K562 (cell line): ENCODE results near the gene OR3A3.

Source experiments
- GATAD2B ChIP-seq: fragments of 450-650 bp; IDR thresholded peaks from 2 replicates; pipeline ENCODE4 v1.6.1; 2017; ENCODE audit warnings: mild to moderate bottlenecking, borderline replicate concordance
- RBFOX2 ChIP-seq: fragments of 200-400 bp; formaldehyde crosslinking; IDR thresholded peaks from 2 replicates; pipeline ENCODE4 v1.6.1; 2017; ENCODE audit warnings: low read depth, mild to moderate bottlenecking, low read length, moderate library complexity
- SMC3 ChIP-seq: conservative IDR thresholded peaks from 2 replicates; pipeline ENCODE4 v1.6.1; 2011; ENCODE audit warnings: low read depth, low read length, improper control_type of control experiment; ENCODE audit not compliant: insufficient read depth
- SUPT5H ChIP-seq: fragments of 450-650 bp; IDR thresholded peaks from 2 replicates; pipeline ENCODE4 v1.6.1; 2016
- U2AF2 ChIP-seq: fragments of 200-400 bp; formaldehyde crosslinking; optimal IDR thresholded peaks from 2 replicates; pipeline ENCODE3; 2017; ENCODE audit warnings: low read depth, mild to moderate bottlenecking, low read length

GRCh38 chr17:3440451-3440850 lies 29.3 kb downstream of the OR3A3 start:
- TF ChIP-seq U2AF2 (no peak), RBFOX2 (no peak), SUPT5H (no peak), GATAD2B (no peak), SMC3 (no peak)
